Gastroesophageal sphincter (tissue), 3 donors: ENCODE results near the gene SCAI.

ENCODE experiments used
- EP300 ChIP-seq: sonication (generic); formaldehyde crosslinking; IDR thresholded peaks from one replicate; pipeline ENCODE4 v1.6.1; 2017; ENCODE audit warnings: antibody characterized with exemption, mild to moderate bottlenecking
- POLR2A ChIP-seq, 2 donors: fragments of 450-650 bp; IDR thresholded peaks; one replicate each; pipeline ENCODE4 v1.6.1; 2017; ENCODE audit warnings: antibody characterized with exemption in 2 of 2, mild to moderate bottlenecking in 2 of 2, moderate library complexity in 1 of 2
- POLR2AphosphoS5 ChIP-seq: sonication (generic); formaldehyde crosslinking; IDR thresholded peaks from one replicate; pipeline ENCODE4 v1.6.1; 2017; ENCODE audit warnings: antibody characterized with exemption
- TF ChIP-seq, protein P1 (sequence below), 4 experiments: fragments of 200-600 bp in 2 of 4; fragments of 450-650 bp in 2 of 4; sonication (generic) in 1 of 4; IDR thresholded peaks; one replicate each; pipeline ENCODE4 v1.5.1; 2017 to 2019; ENCODE audit warnings: antibody characterized with exemption in 4 of 4, mild to moderate bottlenecking in 2 of 4, moderate library complexity in 2 of 4

DNA sequence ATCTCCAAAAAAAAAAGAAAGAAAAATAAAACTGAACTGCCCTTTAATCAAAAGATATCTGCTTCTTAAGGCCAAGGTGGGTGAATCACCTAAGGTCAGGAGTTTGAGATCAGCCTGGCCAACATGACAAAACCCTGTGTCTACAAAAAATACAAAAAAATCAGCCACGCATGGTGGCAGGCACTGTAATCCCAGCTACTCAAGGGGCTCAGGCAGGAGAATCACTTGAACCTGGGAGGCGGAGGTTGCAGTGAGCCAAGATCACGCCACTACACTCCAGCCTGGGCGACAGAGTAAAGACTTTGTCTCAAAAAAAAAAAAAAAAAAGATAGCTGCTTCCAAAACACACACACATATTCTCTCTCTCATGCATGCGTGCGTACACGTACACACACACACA is 17.8 kb downstream of the SCAI start:
- TF ChIP-seq, protein P1, sequence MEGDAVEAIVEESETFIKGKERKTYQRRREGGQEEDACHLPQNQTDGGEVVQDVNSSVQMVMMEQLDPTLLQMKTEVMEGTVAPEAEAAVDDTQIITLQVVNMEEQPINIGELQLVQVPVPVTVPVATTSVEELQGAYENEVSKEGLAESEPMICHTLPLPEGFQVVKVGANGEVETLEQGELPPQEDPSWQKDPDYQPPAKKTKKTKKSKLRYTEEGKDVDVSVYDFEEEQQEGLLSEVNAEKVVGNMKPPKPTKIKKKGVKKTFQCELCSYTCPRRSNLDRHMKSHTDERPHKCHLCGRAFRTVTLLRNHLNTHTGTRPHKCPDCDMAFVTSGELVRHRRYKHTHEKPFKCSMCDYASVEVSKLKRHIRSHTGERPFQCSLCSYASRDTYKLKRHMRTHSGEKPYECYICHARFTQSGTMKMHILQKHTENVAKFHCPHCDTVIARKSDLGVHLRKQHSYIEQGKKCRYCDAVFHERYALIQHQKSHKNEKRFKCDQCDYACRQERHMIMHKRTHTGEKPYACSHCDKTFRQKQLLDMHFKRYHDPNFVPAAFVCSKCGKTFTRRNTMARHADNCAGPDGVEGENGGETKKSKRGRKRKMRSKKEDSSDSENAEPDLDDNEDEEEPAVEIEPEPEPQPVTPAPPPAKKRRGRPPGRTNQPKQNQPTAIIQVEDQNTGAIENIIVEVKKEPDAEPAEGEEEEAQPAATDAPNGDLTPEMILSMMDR (IDR thresholded peaks at IDR 0.05), result no peak
- TF ChIP-seq POLR2A (IDR thresholded peaks at IDR 0.05) (no peak), POLR2AphosphoS5 (no peak), EP300 (no peak)
